ENCODE data around the gene BIN2.
"Not testable (repeated sequence)": the region's sequence is repeated elsewhere in the genome, so short reads cannot be mapped to it uniquely, and the experiment has no call there.

BIN2 gene

GRCh38 chr12:51307655-51308593 is 16.1 kb downstream of the BIN2 start:
- DNase-seq, result no peak

- no peak for DNase-seq
These were observed 17.5 kb downstream of the BIN2 start for GRCh38 chr12:51306507-51306906.

- DNase-seq, result not testable (repeated sequence)
These were observed 23.2 kb downstream of the BIN2 start for GRCh38 chr12:51300768-51301167.

- no peak for DNase-seq
These were observed 28.3 kb downstream of the BIN2 start for GRCh38 chr12:51295651-51296050.

GRCh38 chr12:51294097-51294496 is 29.9 kb downstream of the BIN2 start:
- not testable (repeated sequence) for DNase-seq

- no peak for DNase-seq
These were observed 30.3 kb downstream of the BIN2 start for GRCh38 chr12:51293696-51294095.

- DNase-seq, result not testable (repeated sequence)
These were observed 32.1 kb downstream of the BIN2 start for GRCh38 chr12:51291603-51292513.

GRCh38 chr12:51285843-51286242 is 38.1 kb downstream of the BIN2 start:
- DNase-seq, result no peak

- DNase-seq, result no peak
These were observed 42.6 kb downstream of the BIN2 start for GRCh38 chr12:51281202-51281924.

- DNase-seq, result no peak
These were observed 48.9 kb downstream of the BIN2 start for GRCh38 chr12:51275088-51275487.

GRCh38 chr12:51272810-51273209 is 51.2 kb downstream of the BIN2 start:
- DNase-seq, result not testable (repeated sequence)

- no peak for DNase-seq
These were observed 52.9 kb downstream of the BIN2 start for GRCh38 chr12:51270951-51271518.

GRCh38 chr12:51270067-51270950 is 53.7 kb downstream of the BIN2 start, which contains the start of gene SMAGP:
Gene SMAGP, minus strand, starts transcription at chr12:51270415. Its CDS starts 1,137 bp downstream, at chr12:51269278.
- DNase-seq, result no peak

GRCh38 chr12:51269174-51270066 is 54.6 kb downstream of the BIN2 start:
- DNase-seq, result no peak

- DNase-seq, result no peak
These were observed 59.0 kb downstream of the BIN2 start for GRCh38 chr12:51265024-51265423.

- no peak for DNase-seq
These were observed 59.7 kb downstream of the BIN2 start for GRCh38 chr12:51264297-51264696.

GRCh38 chr12:51263341-51263740 is 60.6 kb downstream of the BIN2 start:
- no peak for DNase-seq

- DNase-seq, result no peak
These were observed 61.2 kb downstream of the BIN2 start for GRCh38 chr12:51262758-51263177.

- not testable (repeated sequence) for DNase-seq
These were observed 64.4 kb downstream of the BIN2 start for GRCh38 chr12:51259600-51259999.

- no peak for DNase-seq
These were observed 69.4 kb downstream of the BIN2 start for GRCh38 chr12:51254536-51254935.

Data from NCI-H1694 (cell line).